Ishikawa (cell line): ENCODE results near the gene RHOF.

Experiments used
- CEBPB ChIP-seq: IDR thresholded peaks from 2 replicates; pipeline ENCODE4 v1.6.1; 2012
- CREB1 ChIP-seq: IDR thresholded peaks from 2 replicates; pipeline ENCODE4 v1.6.1; 2012; ENCODE audit warnings: low read depth
- EGR1 ChIP-seq: IDR thresholded peaks from 2 replicates; pipeline ENCODE4 v1.6.1; 2012
- EP300 ChIP-seq: IDR thresholded peaks from 2 replicates; pipeline ENCODE4 v1.6.1; 2012; ENCODE audit warnings: borderline replicate concordance
- FOXM1 ChIP-seq: IDR thresholded peaks from 2 replicates; pipeline ENCODE4 v1.6.1; 2012; ENCODE audit warnings: low read depth, borderline replicate concordance
- MAX ChIP-seq: IDR thresholded peaks from 2 replicates; pipeline ENCODE4 v1.6.1; 2012
- NFIC ChIP-seq: IDR thresholded peaks from 2 replicates; pipeline ENCODE4 v1.6.1; 2012
- RAD21 ChIP-seq: IDR thresholded peaks from 2 replicates; pipeline ENCODE4 v1.6.1; 2012; ENCODE audit warnings: low read depth
- REST ChIP-seq: IDR thresholded peaks from 2 replicates; pipeline ENCODE4 v1.6.1; 2012; ENCODE audit warnings: low read depth, mild to moderate bottlenecking
- TAF1 ChIP-seq: IDR thresholded peaks from 2 replicates; pipeline ENCODE4 v1.6.1; 2012; ENCODE audit warnings: low read depth, mild to moderate bottlenecking
- TCF12 ChIP-seq: IDR thresholded peaks from 2 replicates; pipeline ENCODE4 v1.6.1; 2012; ENCODE audit warnings: low read depth
- TEAD4 ChIP-seq: IDR thresholded peaks from 2 replicates; pipeline ENCODE4 v1.6.1; 2012
- USF1 ChIP-seq: IDR thresholded peaks from 2 replicates; pipeline ENCODE4 v1.6.1; 2012
- YY1 ChIP-seq: IDR thresholded peaks from 2 replicates; pipeline ENCODE4 v1.6.1; 2012; ENCODE audit warnings: low read depth
- ZBTB7A ChIP-seq: IDR thresholded peaks from 2 replicates; pipeline ENCODE4 v1.6.1; 2012; ENCODE audit warnings: low read depth

The RHOF gene

GRCh38 chr12:121741743-121742142 lies 51.7 kb downstream of the RHOF start:
- TF ChIP-seq CREB1 (no peak), REST (no peak)

- TF ChIP-seq YY1, result no peak
- no peak for TF ChIP-seq MAX
- TF ChIP-seq RAD21, result no peak
- no peak for TF ChIP-seq EP300
- TF ChIP-seq CEBPB, result no peak
- TF ChIP-seq ZBTB7A, result no peak
- TF ChIP-seq FOXM1, result no peak
These were observed 52.6 kb downstream of the RHOF start for GRCh38 chr12:121740847-121741246.

GRCh38 chr12:121738340-121738858 lies 55.1 kb downstream of the RHOF start:
- TF ChIP-seq EP300 (no peak), REST (no peak), YY1 (no peak)

GRCh38 chr12:121733849-121734248 lies 59.6 kb downstream of the RHOF start:
- TF ChIP-seq ZBTB7A, result no peak
- TF ChIP-seq EP300, result no peak
- TF ChIP-seq EGR1, result no peak
- no peak for TF ChIP-seq CEBPB

GRCh38 chr12:121731473-121731872 lies 62.0 kb downstream of the RHOF start:
- TF ChIP-seq RAD21 (no peak), TAF1 (no peak), FOXM1 (no peak), MAX (no peak), TEAD4 (no peak), EGR1 (no peak), ZBTB7A (no peak), TCF12 (no peak), CREB1 (no peak), REST (no peak), NFIC (no peak), USF1 (no peak), YY1 (no peak), EP300 (no peak), CEBPB (no peak)

GRCh38 chr12:121729021-121729420 lies 64.5 kb downstream of the RHOF start:
- TF ChIP-seq ZBTB7A (no peak), TAF1 (no peak), EGR1 (no peak), CREB1 (no peak), NFIC (no peak), REST (no peak), TEAD4 (no peak), MAX (no peak), FOXM1 (no peak), EP300 (no peak), USF1 (no peak), CEBPB (no peak), YY1 (no peak), RAD21 (no peak), TCF12 (no peak)
